Kasumi-1 (cell line): ENCODE results near the gene SV2C.
"Not testable (repeated sequence)": the region's sequence is repeated elsewhere in the genome, so short reads cannot be mapped to it uniquely, and the experiment has no call there.

Source experiments
- DNase-seq, 2 experiments: peaks; one replicate each; lab custom pipeline; 2025; lab: John Stamatoyannopoulos, UW

The SV2C gene

DNA sequence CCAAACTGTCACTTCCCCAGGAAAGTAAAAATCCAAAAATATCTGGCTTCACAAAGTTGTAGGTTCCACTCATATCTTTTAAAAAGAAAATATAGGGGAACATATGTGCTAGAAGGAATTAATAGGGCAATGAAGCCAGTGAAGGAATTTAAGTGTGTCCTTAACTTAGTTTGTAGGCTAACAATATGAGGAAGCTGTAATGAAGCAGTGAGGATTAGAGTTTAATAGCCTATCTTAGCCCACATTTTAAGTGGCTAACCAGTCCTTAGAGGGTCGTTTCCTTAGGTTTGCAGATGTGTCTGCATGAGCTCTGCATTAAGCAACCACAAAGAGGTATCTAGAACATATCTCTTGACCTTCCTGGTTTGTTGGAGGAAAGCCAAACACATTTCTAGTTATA is 218.7 kb downstream of the SV2C start:
- peak; percentile 42 to 50 for DNase-seq

DNA sequence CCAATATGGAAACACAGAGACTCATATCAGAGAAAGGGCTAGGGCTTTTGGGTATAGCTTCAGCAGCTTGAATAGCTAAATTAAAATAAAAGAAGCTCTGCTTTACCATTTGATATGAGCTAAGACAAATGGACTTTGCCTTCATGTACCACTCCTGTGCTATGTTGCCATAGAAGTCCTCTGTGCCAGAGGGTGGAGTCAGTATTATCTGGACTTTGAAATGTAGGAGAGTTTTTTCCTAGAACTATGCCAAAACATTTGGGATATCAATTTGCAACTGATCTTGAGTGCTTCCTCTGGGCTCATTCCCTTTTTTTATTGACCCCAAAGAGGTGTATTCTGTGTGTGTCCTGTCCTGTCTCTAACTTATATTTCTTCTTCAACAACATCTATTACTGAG is 219.5 kb downstream of the SV2C start:
- DNase-seq = not testable (repeated sequence)

DNA sequence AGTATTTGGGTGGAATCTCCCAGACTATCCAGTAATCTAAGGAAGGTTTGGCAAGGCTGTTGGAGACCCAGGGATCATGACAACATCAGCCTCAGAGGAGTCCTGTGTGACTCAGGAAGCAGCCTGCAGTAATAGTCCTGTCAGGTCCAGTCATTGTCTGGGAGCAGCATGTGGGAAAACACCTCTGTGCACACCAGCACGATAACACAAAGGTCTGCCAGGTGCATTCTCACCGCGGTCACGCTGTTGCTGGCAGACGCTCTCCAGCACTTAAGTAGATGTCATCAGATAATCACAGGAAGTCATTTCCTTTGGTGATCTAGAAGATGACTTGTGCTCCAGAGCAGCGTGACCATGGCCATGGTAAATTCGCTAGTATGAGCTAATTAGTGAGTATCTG is 220.7 kb downstream of the SV2C start:
- no peak for DNase-seq

DNA sequence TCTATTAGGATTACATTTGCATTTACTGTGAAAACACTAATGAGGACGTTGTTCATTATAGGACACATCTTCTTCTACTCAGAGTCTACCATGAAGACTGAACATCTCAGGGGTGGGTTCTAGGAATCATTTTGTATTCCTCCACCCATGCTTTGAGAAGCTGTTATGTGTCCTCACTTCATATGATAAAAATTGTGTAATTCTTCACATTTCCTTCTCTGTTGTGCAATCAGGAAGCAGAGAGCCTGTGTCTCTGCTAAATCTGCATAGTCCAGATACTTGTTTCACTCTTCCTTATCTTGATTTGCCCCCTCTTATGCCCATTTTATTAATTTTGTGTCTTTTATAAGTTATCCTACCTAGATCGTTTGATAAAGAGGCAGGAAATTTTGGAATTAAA is 222.1 kb downstream of the SV2C start:
- peak; percentile 48 to 77 for DNase-seq

DNA sequence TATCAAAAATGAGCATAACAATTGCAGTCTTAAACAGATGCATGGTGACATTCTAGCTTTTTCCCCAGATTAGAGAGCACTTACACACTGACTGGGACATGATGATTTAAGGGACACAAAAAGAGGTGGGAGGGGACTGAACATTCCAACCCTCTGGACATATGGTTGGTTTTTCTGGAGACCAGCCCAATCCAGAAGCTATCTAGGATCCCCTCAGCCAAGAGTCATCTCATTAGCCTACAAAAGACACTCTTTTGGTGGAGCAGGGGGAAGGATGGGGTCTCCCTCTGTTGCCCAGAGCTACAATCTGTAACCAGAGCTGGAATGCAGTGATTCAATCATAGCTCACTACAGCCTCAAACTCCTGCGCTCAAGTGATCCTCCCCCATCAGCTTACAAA is 222.6 kb downstream of the SV2C start:
- DNase-seq = no peak

DNA sequence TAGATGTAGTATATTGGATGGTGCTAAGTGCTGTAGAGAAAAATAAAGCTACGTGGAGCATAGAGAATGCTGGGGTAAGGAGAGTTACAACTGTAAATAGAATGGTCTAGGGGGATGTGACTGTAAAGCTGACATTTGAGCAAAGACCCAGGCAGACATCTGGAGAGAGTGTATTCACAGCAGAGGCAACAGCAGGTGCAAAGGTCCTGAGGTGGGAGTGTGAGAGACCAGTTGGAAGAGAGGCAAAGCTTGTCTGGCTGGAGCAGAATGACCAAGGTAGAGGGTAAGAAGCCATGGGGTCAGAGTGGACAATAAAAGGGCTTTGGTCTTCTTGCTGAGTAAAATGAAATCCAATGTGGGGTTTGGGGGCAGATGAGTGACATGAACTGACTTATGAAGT is 227.0 kb downstream of the SV2C start:
- no peak for DNase-seq

DNA sequence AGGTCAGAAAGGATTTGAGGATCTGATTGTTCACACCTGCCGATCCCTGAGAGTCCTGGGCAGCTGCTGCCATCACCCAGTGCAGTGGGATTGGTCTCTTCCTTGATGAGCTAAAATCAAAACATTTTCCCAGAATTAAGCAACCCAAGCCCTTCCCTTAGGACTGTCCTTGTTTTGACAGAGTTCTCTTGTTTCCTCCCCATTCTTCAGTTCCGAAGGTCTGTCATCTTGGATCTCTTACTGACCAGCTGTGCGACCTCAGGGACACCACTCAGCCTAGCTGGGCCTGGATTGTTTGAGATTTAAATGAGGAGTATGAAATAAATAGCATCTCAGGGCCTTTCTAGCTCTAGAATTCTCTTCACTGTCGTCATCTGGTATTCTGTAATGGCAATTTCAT is 229.6 kb downstream of the SV2C start:
- DNase-seq = no peak

DNA sequence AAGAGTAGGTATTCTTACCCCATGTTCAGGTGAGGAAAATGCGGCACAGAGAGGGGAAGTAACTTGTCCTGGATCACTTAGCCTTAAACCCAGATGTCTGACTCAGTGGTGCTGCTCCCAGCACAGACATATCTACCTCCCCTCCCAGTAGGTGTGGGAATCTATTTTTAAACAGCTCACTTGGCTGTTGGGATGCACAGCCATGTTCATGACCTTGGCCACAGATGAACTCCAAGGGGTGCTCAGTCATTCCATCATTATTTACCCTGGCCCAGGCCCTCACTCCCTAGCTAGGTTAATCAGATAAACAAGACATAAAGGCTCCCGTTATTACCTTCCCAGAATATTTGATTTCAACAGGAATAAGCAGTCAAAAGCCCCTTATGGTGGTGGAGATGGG is 231.5 kb downstream of the SV2C start:
- no peak for DNase-seq

DNA sequence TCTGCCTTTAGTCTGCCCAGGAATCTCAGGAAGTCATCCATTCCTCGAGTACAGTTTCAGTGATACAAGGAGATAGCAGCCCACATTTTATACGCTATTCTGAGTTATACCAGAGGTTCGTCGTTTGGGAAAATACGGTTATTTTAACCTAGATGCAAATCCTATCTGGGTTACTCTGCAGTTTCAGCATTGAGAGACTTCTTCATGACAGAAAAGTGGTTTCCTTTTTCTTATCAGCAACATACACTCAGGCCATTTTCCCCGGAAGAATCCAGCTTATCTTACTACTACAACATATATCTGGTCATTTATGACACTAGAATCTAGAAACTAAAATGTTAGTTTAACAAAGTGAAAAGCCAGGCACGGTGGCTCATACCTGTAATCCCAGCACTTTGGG is 236.5 kb downstream of the SV2C start:
- peak; percentile 33 to 40 for DNase-seq

DNA sequence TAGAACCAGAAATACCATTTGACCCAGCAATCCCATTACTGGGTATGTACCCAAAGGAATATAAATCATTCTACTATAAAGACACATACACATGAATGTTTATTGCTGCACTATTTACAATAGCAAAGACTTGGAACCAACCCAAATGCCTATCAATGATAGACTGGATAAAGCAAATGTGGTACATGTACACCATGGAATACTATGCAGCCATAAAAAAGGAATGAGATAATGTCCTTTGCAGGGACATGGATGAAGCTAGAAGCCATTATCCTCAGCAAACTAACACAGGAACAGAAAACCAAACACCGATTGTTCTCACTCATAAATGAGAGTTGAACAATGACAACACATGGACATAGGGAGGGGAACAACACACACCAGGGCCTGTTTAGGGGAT is 240.3 kb downstream of the SV2C start:
- not testable (repeated sequence) for DNase-seq

DNA sequence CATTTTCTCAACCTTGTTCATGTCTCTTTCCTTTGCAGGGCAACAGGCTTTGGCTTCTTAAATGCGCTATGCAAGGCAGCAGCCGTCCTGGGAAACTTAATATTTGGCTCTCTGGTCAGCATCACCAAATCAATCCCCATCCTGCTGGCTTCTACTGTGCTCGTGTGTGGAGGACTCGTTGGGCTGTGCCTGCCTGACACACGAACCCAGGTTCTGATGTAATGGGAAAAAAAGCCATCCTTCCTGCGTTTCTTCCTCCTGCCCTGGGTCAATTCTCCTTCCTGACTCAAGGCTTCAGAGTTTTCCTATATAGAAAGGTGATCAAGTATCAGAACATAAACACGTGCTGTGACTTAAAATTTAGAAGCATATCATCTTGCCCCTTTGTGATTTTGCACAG is 242.1 kb downstream of the SV2C start:
- no peak for DNase-seq

DNA sequence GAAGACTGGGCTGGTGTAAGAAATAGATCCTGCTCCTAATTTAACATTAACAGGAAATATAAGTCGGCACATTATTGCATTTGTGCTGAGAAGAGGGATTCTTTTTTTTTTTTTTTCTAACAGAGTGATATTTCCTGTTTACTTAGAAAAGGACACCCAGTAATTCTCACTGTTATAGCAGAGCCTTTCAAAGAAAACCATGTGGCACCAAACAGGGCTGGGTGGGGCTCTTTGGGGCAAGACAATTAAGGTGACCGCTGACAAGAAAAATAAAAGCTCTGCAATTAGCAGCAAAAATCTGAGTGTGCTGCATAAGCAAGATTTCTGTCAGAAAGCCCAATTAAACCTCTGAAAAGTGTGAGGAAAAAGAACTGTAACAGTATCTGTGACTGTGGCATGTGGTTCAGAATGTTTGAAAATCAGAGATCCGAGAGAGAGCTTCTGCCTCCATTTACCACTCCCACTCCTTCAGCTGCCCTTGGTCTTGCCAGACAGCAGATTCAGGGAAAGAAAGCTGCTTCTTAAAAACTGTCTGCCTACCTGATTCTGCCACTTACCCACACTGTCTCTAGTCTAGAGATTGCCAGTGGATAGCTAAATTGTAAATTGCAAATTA is 242.8 kb downstream of the SV2C start:
- no peak for DNase-seq

DNA sequence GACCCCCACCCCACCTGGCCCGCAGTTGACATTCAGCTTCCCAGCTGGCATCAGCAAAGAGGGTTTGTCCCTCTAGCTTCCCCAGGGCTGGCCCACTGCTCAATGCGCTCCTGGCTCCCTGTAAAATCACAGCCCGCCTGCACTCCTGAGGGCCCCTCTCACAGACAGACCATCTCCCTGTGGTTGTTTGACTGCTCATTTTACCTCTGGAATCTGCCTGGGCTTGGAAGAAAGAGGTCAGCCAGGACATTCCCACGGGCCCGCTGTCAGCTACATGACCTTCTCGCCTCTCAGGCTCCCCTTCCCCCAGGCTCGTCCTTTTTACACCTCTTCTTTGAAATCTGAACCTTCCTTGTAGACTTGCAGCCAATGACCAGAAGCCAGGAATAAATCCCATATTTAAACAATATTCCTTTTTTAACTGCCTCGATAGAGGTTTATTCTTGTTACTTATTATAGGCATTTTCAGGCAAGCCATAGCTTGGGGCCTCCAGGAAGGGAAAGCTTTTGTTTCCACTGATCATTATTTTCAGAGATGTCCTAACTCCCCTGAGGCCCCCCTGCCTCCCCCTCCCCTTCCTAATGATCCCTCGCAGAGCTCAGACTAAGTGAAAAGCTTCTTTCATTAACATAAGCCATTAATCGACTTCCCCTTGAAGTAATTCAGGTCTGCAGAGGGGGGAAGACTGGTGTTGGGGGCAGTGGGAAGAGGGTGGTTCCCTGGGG is 243.6 kb downstream of the SV2C start:
- DNase-seq = no peak

DNA sequence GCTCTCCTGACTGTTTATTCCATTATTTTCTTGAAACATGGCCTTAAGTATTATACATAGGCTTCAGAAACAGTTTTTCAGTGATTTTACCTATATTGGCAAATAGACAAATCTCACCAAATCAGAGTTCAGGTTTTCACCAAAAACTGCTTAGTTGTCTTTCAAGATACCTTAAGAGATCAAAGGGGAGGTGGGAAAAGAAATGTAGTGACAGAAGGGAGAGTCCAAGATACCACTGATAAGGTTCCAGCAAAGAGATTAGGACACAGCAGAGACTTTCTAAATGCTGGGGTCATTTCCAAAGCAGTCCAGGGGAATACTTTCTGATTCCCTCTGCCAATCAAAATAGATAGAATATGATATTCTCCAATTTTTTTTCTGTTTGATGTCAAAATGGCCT is 246.2 kb downstream of the SV2C start:
- DNase-seq = no peak

DNA sequence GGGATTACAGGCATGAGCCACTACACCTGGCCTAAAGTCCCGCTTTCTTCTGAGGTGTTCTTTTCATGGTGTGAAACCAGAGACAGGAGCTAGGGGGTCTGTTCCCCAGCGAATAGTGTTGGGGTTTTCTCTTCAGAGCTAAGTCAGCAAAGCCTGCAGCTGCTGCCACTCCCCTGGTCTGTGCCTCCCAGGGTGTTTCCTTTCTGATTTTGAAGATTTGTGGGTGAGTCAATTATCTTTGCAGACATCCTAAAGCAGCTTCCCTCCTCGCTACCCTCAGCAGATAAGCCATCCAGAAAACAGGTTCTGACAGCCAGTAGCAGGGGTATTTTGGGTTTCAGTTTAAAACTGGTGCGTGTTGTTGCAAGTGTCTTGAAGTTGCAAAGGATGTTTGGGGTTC is 247.9 kb downstream of the SV2C start:
- peak; percentile 39 to 72 for DNase-seq

DNA sequence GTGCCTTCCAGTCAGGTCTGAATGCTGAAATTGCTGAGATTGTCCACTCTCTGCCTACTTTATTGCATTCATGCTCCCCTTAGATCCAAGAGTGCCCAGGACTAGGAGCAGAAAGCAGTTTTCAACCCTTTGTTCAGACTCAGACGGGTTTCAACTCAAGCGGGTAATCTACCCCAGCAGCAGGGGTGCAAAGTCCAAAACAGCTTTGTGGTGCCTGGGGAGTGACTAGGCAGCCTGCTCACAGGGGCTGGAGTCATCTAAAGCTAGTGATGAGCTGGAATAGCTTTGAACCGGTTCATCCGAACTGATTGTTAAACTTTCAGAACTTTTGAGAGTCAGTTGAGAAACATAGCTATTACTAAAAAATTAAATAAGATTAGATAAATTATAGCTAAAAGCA is 248.9 kb downstream of the SV2C start:
- DNase-seq = no peak

DNA sequence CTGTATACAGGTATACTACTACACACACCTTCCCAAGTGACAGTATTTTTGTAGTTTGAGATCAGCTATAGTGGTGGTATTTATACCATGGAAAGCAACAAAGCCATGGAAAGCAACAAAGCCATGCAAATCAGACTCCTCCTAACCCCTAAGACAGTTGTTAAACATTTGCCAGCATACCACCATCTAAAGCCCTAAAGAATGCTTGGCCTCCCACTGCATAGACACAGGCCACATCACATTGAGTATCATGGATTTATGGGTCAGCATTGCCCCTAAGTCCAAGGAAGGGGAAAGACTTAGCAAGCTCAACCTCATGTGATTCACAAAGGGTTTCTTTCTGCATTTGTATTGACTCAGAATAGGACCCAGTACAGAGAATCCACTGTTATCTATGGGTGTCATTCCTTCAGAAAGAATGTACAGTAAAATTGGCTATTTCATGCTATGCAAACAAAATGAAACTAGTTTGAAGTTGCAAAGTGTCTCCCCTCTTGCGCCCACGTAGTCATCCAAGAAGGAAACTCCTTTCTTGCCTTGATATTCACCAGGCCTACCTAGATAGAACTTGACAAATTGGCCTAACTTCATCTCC is 249.5 kb downstream of the SV2C start:
- no peak for DNase-seq

DNA sequence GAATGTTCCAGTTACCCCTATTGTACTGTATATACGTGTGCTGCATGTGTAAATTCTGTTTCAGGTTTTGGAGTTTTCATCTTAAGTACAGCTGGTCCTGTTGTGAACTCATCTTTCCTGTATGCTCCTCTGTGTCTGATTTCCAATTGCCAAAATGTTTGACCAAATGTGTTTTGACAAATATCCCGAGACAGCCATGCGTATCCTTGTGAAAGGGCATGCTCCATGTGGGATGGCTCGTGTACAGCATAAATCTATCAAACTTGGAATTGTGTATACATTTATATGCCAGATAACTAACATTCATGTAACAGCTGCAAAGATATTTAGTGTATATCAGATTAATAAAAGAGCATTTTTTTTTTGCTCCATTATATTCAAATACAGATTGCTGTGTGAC is 250.4 kb downstream of the SV2C start:
- no peak for DNase-seq

DNA sequence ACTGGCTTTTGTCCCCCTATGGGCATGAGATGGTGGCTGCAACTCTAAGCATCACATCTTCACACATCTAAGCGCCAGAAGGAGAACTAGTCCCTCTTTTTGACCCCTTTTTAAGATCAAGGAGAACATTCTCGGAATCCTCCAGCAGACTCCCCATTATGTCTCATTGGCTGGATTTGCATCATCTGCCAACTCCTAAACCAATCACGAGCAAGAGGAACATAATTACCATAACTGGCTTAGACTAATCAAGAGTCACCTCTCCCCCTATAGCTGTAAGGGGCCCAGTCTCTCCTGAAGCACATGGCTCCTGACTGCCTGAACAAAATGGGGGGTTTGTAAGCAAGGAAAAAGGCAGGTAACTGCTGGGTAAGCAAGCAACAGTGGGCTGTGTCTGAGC is 251.4 kb downstream of the SV2C start:
- no peak for DNase-seq

DNA sequence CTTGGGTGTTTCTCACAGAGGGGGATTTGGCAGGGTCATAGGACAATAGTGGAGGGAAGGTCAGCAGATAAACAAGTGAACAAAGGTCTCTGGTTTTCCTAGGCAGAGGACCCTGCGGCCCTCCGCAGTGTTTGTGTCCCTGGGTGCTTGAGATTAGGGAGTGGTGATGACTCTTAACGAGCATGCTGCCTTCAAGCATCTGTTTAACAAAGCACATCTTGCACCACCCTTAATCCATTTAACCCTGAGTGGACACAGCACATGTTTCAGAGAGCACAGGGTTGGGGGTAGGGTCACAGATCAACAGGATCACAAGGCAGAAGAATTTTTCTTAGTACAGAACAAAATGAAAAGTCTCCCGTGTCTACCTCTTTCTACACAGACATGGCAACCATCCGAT is 252.3 kb downstream of the SV2C start:
- DNase-seq = not testable (repeated sequence)

DNA sequence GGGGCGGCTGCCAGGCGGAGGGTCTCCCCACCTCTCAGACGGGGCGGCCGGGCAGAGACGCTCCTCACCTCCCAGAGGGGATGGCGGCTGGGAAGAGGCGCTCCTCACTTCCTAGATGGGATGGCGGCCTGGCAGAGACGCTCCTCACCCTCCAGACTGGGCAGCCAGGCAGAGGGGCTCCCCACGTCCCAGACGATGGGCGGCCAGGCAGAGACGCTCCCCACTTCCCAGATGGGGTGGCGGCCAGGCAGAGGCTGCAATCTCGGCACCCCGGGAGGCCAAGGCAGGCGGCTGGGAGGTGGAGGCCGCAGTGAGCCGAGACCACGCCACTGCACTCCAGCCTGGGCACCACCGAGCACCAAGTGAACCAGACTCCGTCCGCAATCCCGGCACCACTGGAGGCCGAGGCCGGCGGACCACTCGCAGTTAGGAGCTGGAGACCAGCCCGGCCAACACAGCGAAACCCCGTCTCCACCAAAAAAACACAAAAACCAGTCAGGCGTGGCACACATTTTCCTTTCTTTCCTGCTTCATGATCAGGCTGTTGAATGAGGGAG is 253.1 kb downstream of the SV2C start:
- DNase-seq = not testable (repeated sequence)

DNA sequence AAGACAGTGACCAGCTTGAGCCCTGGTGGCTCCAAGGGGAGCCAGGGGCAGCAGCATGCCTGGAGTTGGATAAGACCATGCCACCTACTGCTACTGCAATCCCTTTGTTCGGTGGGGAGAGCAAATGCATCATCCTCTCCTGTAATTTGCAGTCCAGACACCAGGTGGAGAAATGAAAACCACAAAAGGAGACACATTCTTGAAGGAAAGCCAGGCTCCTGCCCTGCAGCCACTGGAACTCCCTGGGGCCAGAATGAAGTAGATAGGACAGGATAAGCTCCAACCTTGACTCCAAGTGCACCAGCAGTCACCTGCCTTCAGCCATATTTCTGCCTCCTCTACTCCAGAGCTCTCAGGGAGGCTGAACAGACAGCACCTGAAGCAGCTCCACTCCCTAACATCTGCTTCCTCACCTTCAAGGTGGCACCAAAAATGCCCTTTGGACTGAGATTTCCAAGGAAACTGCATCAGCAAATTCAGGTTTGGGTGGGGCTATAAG is 254.8 kb downstream of the SV2C start:
- DNase-seq = peak; percentile 53 to 74

DNA sequence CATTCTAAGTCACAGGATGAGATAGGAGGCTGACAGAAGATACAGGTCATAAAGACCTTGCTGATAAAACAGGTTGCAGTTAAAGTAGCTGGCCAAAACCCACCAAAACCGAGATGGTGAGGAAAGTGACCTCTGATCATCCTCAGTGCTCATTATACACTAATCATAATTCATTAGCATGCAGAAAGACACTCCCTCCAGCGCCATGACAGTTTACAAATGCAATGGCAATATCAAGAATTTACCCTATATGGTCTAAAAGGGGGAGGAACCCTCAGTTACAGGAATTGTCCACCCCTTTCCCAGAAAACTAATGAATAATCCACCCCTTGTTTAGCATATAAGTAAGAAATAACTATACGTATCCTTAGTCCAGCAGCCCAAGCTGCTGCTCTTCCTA is 256.7 kb downstream of the SV2C start:
- DNase-seq = no peak
